Mesendoderm (in vitro differentiated cells): ENCODE results near the gene CTNNA2.

ENCODE experiments used
- DNase-seq: peaks from one replicate; pipeline ENCODE4 v3.0.0; 2013
- H2AK5ac ChIP-seq: 2 replicates; pipeline ENCODE4 v1.6.1; 2013; ENCODE audit warnings: low read length, inconsistent platforms
- H2BK120ac ChIP-seq: 2 replicates; pipeline ENCODE4 v1.6.1; 2013; ENCODE audit warnings: low read depth, mild to moderate bottlenecking, low read length, moderate library complexity, mixed read lengths
- H2BK15ac ChIP-seq: replicated peaks from 2 replicates; pipeline ENCODE4 v1.6.1; 2013; ENCODE audit warnings: low read depth, mild to moderate bottlenecking, moderate library complexity
- H2BK5ac ChIP-seq: 2 replicates; pipeline ENCODE4 v1.6.1; 2013; ENCODE audit warnings: low read length, inconsistent platforms
- H3K18ac ChIP-seq: 2 replicates; pipeline ENCODE4 v1.6.1; 2013; ENCODE audit warnings: mild to moderate bottlenecking, low read length, mixed read lengths
- H3K23ac ChIP-seq: one replicate; pipeline ENCODE4 v1.6.1; 2013; ENCODE audit warnings: low read length
- H3K27ac ChIP-seq: 2 replicates; pipeline ENCODE4 v1.5.1; 2013; ENCODE audit warnings: low read depth, mild to moderate bottlenecking, inconsistent platforms, low read length, moderate library complexity
- H3K27me3 ChIP-seq: 2 replicates; pipeline ENCODE4 v1.6.1; 2013; ENCODE audit warnings: low read length, control low read depth, mild to moderate bottlenecking, inconsistent platforms; ENCODE audit not compliant: insufficient read depth, poor library complexity
- H3K36me3 ChIP-seq: 2 replicates; pipeline ENCODE4 v1.6.1; 2013; ENCODE audit warnings: low read length, inconsistent platforms; ENCODE audit not compliant: control insufficient read depth, insufficient read depth
- H3K4ac ChIP-seq: one replicate; pipeline ENCODE4 v1.6.1; 2013; ENCODE audit warnings: low read depth, mild to moderate bottlenecking, low read length, moderate library complexity
- H3K4me1 ChIP-seq: 2 replicates; pipeline ENCODE4 v1.6.1; 2013; ENCODE audit warnings: low read depth, low read length, inconsistent platforms; ENCODE audit not compliant: control insufficient read depth
- H3K4me2 ChIP-seq: 2 replicates; pipeline ENCODE4 v1.6.1; 2013; ENCODE audit warnings: low read length
- H3K4me3 ChIP-seq: 2 replicates; pipeline ENCODE4 v1.5.1; 2013; ENCODE audit warnings: mild to moderate bottlenecking, low read length
- H3K56ac ChIP-seq: one replicate; pipeline ENCODE4 v1.6.1; 2013; ENCODE audit warnings: low read length
- H3K79me1 ChIP-seq: 2 replicates; pipeline ENCODE4 v1.6.1; 2013; ENCODE audit warnings: low read length, inconsistent platforms
- H3K79me2 ChIP-seq: 2 replicates; pipeline ENCODE4 v1.6.1; 2013; ENCODE audit warnings: mild to moderate bottlenecking, low read length; ENCODE audit not compliant: control insufficient read depth, insufficient read depth
- H3K9ac ChIP-seq: 2 replicates; pipeline ENCODE4 v1.6.1; 2013; ENCODE audit warnings: low read length, inconsistent platforms
- H4K5ac ChIP-seq: one replicate; pipeline ENCODE4 v1.6.1; 2013; ENCODE audit warnings: low read length
- H4K8ac ChIP-seq: one replicate; pipeline ENCODE4 v1.6.1; 2013; ENCODE audit warnings: low read depth, mild to moderate bottlenecking, control low read depth, low read length, moderate library complexity
- WGBS: extraction: QIAGEN DNeasy Blood & Tissue Kit; methylation state at CpG from one replicate; pipeline ENCODE4 v1.1.7; 2013; ENCODE audit warnings: low lambda C conversion rate, missing lambda C conversion rate; ENCODE audit not compliant: insufficient coverage; ENCODE audit errors: extremely low coverage; 5-methylcytosine and 5-hydroxymethylcytosine counted together

Gene CTNNA2

DNA sequence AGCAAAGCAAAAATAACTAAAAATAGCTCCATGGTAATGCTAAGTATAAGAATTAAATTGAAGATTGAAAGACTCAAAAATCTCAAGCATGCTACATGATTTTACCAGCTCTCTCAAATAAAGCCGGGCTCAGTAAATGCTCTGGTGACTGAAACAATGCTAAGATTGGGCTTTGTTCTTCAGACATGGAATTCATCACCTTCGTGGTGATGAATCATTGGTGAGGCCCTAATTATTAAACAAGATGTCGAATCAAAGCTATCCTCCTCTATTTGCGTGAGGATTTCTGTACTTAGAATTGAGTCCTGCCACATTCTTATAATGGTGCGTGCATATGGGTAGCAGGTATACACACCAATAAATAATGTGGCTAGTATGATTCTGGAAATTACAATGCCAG is 850.5 kb downstream of the CTNNA2 start:
- Histone ChIP-seq H3K23ac (no peak overlapping the region), H3K36me3 (no peaks in the 10 kb centered on the region), H4K8ac (no peak overlapping the region), H2AK5ac (no peak overlapping the region), H2BK5ac (peak overlapping the region; percentile 64), H3K4me1 (peaks cover 19% of the 10 kb centered on the region), H3K27ac (no peak overlapping the region), H3K56ac (peak overlapping the region; percentile 54), H3K4ac (no peak overlapping the region), H3K9ac (no peak overlapping the region), H3K79me1 (no peaks in the 10 kb centered on the region), H3K27me3 (no peaks in the 10 kb centered on the region), H4K5ac (no peak overlapping the region), H2BK120ac (no peak overlapping the region), H3K4me2 (no peak overlapping the region), H3K4me3 (no peak overlapping the region), H3K79me2 (no peaks in the 10 kb centered on the region), H3K18ac (no peak overlapping the region), H2BK15ac (no peak overlapping the region)
- peak; percentile 37 for DNase-seq
- no CpG with 5 or more reads among the region's 5 CpGs for WGBS

DNA sequence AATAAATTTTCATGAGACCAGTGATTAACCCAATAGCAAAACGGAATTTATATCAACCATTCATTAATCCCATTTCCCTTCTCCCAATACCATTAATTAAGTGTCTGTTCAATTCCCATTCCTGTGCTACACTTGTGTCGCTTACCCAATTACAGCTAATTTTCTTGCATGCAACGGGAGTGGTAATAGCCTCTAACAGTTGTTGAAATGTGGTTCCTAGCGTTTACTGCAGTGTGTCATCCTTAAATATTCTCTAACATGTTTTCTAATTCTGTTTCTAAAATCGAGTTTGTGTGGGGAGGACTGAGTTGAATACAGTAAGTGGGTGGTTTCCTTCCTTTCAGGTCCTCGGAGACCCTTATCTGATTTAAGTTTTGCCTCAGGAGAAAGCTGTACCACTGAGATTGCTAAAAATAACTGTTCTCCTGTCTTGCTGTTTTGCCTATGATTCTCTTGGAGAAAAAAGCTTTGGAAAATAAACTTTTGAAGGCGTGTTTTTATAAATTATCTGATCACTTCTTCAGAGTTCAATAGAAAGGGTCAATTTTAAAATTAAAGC is 851.0 kb downstream of the CTNNA2 start:
- H3K9ac ChIP-seq = peak overlapping the region; percentile 15
- H4K5ac ChIP-seq = no peak overlapping the region
- no peak overlapping the region for H3K4me3 ChIP-seq
- no peaks in the 10 kb centered on the region for H3K36me3 ChIP-seq
- no peak overlapping the region for H3K23ac ChIP-seq
- H2BK5ac ChIP-seq = peak overlapping the region; percentile 71
- no peak overlapping the region for H2BK120ac ChIP-seq
- H3K27me3 ChIP-seq = no peaks in the 10 kb centered on the region
- peak overlapping the region; percentile 55 for H3K4ac ChIP-seq
- no peak overlapping the region for H3K4me2 ChIP-seq
- no peak overlapping the region for H2AK5ac ChIP-seq
- peak; percentile 40 for DNase-seq
- WGBS = no CpG with 5 or more reads among the region's 7 CpGs
- H3K27ac ChIP-seq = no peak overlapping the region
- H3K79me2 ChIP-seq = no peaks in the 10 kb centered on the region
- H3K56ac ChIP-seq = peak overlapping the region; percentile 73
- H4K8ac ChIP-seq = no peak overlapping the region
- no peak overlapping the region for H3K18ac ChIP-seq
- peaks cover 19% of the 10 kb centered on the region for H3K4me1 ChIP-seq
- H3K79me1 ChIP-seq = no peaks in the 10 kb centered on the region
- no peak overlapping the region for H2BK15ac ChIP-seq

DNA sequence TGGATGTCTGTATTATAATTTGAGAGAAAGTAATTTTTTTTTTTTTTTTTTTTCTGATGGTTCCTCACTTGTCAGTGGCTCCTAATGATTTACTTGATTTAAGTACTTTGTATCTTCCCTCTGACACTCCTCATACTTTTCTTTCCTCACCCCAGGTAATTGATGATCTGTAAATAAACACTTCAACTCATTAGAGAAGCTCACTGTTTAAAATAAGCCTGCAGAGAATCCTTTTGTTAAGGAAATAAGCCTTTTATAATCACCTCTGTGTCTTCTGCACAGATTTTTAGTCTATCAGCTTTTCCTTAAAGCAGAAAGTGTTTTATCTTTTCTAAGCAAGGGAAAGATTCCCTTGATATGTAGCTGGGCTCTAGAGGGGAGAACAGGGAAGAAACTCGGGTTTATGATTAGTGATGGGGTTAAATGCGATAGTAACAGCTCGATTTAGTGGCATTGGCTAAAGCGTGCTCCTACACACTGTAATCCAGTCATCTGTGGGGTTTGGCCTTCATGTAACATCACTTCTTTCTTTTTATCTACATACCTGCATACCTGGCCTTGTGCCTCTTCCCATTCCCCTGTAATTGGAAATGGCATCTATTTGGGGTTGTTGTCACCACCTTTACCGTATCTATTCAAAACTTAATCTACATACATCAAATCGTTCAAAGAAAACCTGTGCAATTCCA is 851.8 kb downstream of the CTNNA2 start:
- Histone ChIP-seq H3K23ac (no peak overlapping the region), H3K79me1 (no peaks in the 10 kb centered on the region), H4K8ac (no peak overlapping the region), H3K4me1 (peaks cover 19% of the 10 kb centered on the region), H3K4me3 (no peak overlapping the region), H2BK5ac (peak overlapping the region; percentile 44), H3K4ac (no peak overlapping the region), H3K27ac (no peak overlapping the region), H3K79me2 (no peaks in the 10 kb centered on the region), H3K4me2 (no peak overlapping the region), H3K9ac (no peak overlapping the region), H2BK15ac (no peak overlapping the region), H2AK5ac (no peak overlapping the region), H3K18ac (no peak overlapping the region), H3K36me3 (no peaks in the 10 kb centered on the region), H4K5ac (peak overlapping the region; percentile 44), H2BK120ac (no peak overlapping the region), H3K56ac (peak overlapping the region; percentile 52), H3K27me3 (no peaks in the 10 kb centered on the region)
- WGBS = 100% methylated on average over 2 of the region's 6 CpGs
- peak; percentile 80 for DNase-seq

DNA sequence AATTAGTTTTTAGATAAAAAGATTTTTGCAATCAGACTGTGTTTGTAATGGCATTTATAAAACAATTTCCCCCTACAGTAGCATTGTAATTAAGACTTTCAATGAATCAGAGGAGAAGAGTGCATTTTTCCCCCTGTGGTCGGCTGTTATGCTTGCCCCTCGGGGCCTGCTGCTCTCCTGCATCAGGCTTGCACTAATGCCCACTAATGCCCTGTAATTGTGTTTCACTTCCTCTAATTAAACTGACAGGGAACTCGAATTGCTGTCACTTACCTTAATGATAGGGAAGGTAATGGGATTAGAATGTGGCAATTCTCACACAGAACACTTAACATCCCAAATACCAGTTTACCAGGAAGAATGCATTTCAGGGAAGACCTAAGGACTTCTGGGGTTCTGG is 852.9 kb downstream of the CTNNA2 start:
- no peak overlapping the region for H2BK120ac ChIP-seq
- no peak overlapping the region for H4K5ac ChIP-seq
- H3K23ac ChIP-seq = no peak overlapping the region
- no peak overlapping the region for H2BK15ac ChIP-seq
- H3K79me1 ChIP-seq = no peaks in the 10 kb centered on the region
- no peak overlapping the region for H2BK5ac ChIP-seq
- no peaks in the 10 kb centered on the region for H3K79me2 ChIP-seq
- no peak overlapping the region for H3K27ac ChIP-seq
- H4K8ac ChIP-seq = no peak overlapping the region
- peak; percentile 92 for DNase-seq
- H3K27me3 ChIP-seq = no peaks in the 10 kb centered on the region
- H3K9ac ChIP-seq = no peak overlapping the region
- H3K36me3 ChIP-seq = no peaks in the 10 kb centered on the region
- H3K4ac ChIP-seq = no peak overlapping the region
- no peak overlapping the region for H3K56ac ChIP-seq
- no CpG with 5 or more reads among the region's 3 CpGs for WGBS
- no peak overlapping the region for H2AK5ac ChIP-seq
- no peak overlapping the region for H3K18ac ChIP-seq
- H3K4me1 ChIP-seq = peaks cover 19% of the 10 kb centered on the region
- no peak overlapping the region for H3K4me2 ChIP-seq
- H3K4me3 ChIP-seq = no peak overlapping the region

DNA sequence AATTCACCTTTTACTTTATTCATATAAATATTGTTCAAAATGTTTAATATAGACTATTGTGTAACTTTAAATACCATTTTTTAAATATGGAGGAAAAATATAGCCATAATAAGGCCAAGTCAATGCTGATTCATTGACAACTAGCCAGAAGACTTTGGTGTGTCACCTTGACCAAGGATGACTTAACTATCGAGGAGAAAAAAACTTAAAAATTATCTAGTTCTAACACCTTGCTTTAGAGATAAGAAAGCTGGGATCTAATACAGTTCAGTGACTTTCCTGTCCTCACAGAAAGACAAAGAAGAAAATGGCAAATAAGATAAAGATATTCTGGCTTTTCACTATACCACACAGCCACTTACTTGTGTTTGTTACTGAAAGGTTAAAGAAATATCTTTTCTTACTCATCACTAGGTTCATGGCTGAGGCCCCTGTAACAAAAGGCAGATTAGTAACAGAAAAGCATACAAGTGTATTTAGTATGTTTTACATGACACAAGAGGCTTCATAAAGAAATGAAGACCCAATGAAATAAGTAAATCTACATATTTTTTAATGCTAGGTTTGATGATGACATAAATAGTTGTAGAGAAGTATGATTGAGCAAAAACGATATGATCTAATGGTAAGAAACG is 857.6 kb downstream of the CTNNA2 start:
- no peak overlapping the region for H3K4me2 ChIP-seq
- no peak overlapping the region for H2AK5ac ChIP-seq
- no peaks in the 10 kb centered on the region for H3K27me3 ChIP-seq
- no peaks in the 10 kb centered on the region for H3K79me1 ChIP-seq
- no peak overlapping the region for H2BK120ac ChIP-seq
- no peak overlapping the region for H3K18ac ChIP-seq
- no peak for DNase-seq
- H3K23ac ChIP-seq = no peak overlapping the region
- peaks cover 8% of the 10 kb centered on the region for H3K4me1 ChIP-seq
- no peaks in the 10 kb centered on the region for H3K36me3 ChIP-seq
- no peak overlapping the region for H3K27ac ChIP-seq
- H3K56ac ChIP-seq = no peak overlapping the region
- no peak overlapping the region for H3K4ac ChIP-seq
- H4K5ac ChIP-seq = no peak overlapping the region
- H2BK15ac ChIP-seq = no peak overlapping the region
- H3K9ac ChIP-seq = no peak overlapping the region
- H3K79me2 ChIP-seq = no peaks in the 10 kb centered on the region
- H3K4me3 ChIP-seq = no peak overlapping the region
- no peak overlapping the region for H2BK5ac ChIP-seq
- no peak overlapping the region for H4K8ac ChIP-seq
- WGBS = no CpG with 5 or more reads among the region's 3 CpGs
